Stomach (tissue), 9 donors: ENCODE results near the gene SORCS3. TPM values are rescaled to one million over a fixed set of nuclear protein-coding genes. Genes with fewer than 3 reads are reported as not detected.

Experiments
- DNase-seq, 2 donors: peaks; one replicate each; pipeline versions ENCODE4 v3.0.0 to v3.0.0-alpha.2; 2013 to 2019
- H3K27ac ChIP-seq, 5 donors: fragments of 200-600 bp in 4 of 5; sonication (generic) in 4 of 5; one replicate each; pipeline ENCODE4 v1.5.1; 2013 to 2019; ENCODE audit warnings: mild to moderate bottlenecking in 1 of 5, moderate library complexity in 1 of 5
- H3K27me3 ChIP-seq, 3 donors: fragments of 200-600 bp; sonication (generic); one replicate each; pipeline ENCODE4 v1.5.1; 2017 to 2019; ENCODE audit warnings: mixed run types in 1 of 3
- H3K36me3 ChIP-seq, 4 donors: fragments of 200-600 bp; sonication (generic); 1 replicate in 3 of 4; 2 replicates in 1 of 4; pipeline ENCODE4 v1.5.1; 2016 to 2019
- H3K4me1 ChIP-seq, 4 donors: fragments of 200-600 bp; sonication (generic); one replicate each; pipeline ENCODE4 v1.5.1; 2016 to 2019
- H3K4me3 ChIP-seq, 4 donors: fragments of 200-600 bp; sonication (generic) in 3 of 4; one replicate each; pipeline ENCODE4 v1.5.1; 2016 to 2019; ENCODE audit warnings: mild to moderate bottlenecking in 1 of 4
- H3K9me3 ChIP-seq, 4 donors: fragments of 200-600 bp; sonication (generic); one replicate each; pipeline ENCODE4 v1.5.1; 2016 to 2019
- EP300 ChIP-seq: sonication (generic); formaldehyde crosslinking; IDR thresholded peaks from one replicate; pipeline ENCODE4 v1.6.1; 2017; ENCODE audit warnings: antibody characterized with exemption
- POLR2A ChIP-seq, 4 donors: fragments of 450-650 bp; IDR thresholded peaks; one replicate each; pipeline ENCODE4 v1.6.1; 2016; ENCODE audit warnings: antibody characterized with exemption in 4 of 4, control low read depth in 2 of 4, mild to moderate bottlenecking in 1 of 4, moderate library complexity in 1 of 4
- POLR2AphosphoS5 ChIP-seq, 3 donors: sonication (generic); formaldehyde crosslinking; IDR thresholded peaks; one replicate each; pipeline ENCODE4 v1.6.1; 2016; ENCODE audit warnings: antibody characterized with exemption in 3 of 3
- WGBS, 5 donors: extraction: QIAGEN DNeasy Blood & Tissue Kit in 3 of 5; methylation state at CpG; one replicate each; pipeline versions ENCODE4 v1.1.5 to v1.1.7; 2013 to 2018; 5-methylcytosine and 5-hydroxymethylcytosine counted together
- intact Hi-C: fragments of 100-400 bp; cut with DNase I; formaldehyde crosslinking; loops from one replicate; pipeline ENCODE4 v1.15.1; 2023; ENCODE audit warnings: low total_unique reads
- polyA plus RNA-seq, 3 donors: library from polyadenylated mRNA; stranded (reverse); fragments of 200-250 nt; gene quantifications; one replicate each; pipeline ENCODE4 v1.2.3, GENCODE V29; 2013
- total RNA-seq, 5 donors: library from RNA; depleted of rRNA; stranded (reverse); fragments of >200 nt; gene quantifications; one replicate each; pipeline versions ENCODE4 v1.1.0 to v1.2.3, GENCODE V29; 2014 to 2016
- TF ChIP-seq, protein P1 (sequence below), 7 experiments: fragments of 450-650 bp in 4 of 7; fragments of 200-600 bp in 3 of 7; sonication (generic) in 3 of 7; IDR thresholded peaks; one replicate each; pipeline ENCODE4 v1.5.1; 2016 to 2019; ENCODE audit warnings: antibody characterized with exemption in 7 of 7, control low read depth in 2 of 7, mild to moderate bottlenecking in 1 of 7
- donor health status: healthy with polysubstance abuse.
- donor health status: Bipolar disorder and iron deficiency.
- donor health status: healthy.

Gene SORCS3
- total and polyA plus RNA-seq, 8 donors = 0.06 to 2.6 (median 0.20) TPM; not detected in 4

DNA sequence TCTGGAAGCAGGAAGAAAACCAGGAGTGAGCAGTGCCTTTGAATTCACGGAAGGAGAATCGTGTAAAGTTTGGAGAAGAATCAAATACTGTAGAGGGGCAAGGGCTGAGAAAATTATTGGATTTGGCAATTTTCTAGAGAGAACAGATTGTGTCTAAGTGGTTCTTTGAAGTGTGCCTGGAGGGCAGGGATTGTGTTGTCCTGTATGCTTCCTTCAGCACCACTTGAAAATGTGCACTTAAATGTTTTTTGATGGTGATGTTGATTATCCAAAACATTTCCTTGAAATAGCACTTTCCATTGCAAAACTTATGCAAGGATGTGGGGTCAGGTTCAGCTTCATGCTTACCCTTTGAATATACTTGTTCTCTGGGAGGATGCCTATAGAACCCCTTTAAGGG is 360.2 kb downstream of the SORCS3 start:
- Histone ChIP-seq H3K27me3 (no peaks in the 10 kb centered on the region), H3K36me3 (no peaks in the 10 kb centered on the region), H3K4me1 (no peaks in the 10 kb centered on the region), H3K27ac (no peak overlapping the region), H3K9me3 (no peaks in the 10 kb centered on the region), H3K4me3 (no peak overlapping the region)
- no peak for DNase-seq
- intact Hi-C loops = no loop called here
- WGBS, 5 donors = 82 to 96% (median 93%) methylated on average over 2 of the region's 2 CpGs
- TF ChIP-seq EP300 = no peak
- no peak for TF ChIP-seq POLR2A (IDR thresholded peaks at IDR 0.05)
- no peak for TF ChIP-seq POLR2AphosphoS5 (IDR thresholded peaks at IDR 0.05)
- TF ChIP-seq, protein P1, sequence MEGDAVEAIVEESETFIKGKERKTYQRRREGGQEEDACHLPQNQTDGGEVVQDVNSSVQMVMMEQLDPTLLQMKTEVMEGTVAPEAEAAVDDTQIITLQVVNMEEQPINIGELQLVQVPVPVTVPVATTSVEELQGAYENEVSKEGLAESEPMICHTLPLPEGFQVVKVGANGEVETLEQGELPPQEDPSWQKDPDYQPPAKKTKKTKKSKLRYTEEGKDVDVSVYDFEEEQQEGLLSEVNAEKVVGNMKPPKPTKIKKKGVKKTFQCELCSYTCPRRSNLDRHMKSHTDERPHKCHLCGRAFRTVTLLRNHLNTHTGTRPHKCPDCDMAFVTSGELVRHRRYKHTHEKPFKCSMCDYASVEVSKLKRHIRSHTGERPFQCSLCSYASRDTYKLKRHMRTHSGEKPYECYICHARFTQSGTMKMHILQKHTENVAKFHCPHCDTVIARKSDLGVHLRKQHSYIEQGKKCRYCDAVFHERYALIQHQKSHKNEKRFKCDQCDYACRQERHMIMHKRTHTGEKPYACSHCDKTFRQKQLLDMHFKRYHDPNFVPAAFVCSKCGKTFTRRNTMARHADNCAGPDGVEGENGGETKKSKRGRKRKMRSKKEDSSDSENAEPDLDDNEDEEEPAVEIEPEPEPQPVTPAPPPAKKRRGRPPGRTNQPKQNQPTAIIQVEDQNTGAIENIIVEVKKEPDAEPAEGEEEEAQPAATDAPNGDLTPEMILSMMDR (IDR thresholded peaks at IDR 0.05) = no peak

DNA sequence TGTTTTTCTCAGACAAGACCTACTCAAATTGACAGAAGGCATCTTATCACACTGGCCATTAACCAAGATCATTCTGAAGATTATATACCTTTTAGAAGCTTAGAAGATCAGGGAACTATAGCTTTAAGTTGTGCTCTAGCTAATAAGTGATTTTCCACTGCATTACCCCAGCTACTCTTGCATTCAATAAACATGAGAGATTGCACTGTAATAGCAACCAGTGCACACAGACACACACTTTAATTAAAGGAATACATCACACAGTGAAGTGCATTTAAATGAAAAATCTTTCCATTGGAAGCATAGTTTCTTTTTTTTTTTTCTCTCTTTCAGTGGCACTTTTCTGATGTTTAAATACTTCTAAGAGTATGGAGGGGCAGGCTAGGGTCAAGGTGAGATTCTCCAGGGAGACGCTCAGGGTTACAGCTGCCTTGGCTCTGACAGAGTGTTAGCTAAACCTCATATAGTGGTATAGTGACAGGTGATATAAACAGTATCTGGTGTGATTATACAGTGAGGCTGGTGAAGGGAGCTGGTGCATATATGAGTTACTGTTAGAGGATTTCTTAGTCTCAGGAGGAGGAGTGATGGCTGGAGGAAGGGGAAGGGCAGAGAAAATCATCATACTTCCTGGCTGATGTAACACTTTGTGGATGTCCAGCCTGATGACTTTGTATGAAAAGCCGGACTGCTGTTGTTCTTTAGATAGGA is 369.5 kb downstream of the SORCS3 start:
- Histone ChIP-seq H3K27ac (no peak overlapping the region), H3K27me3 (no peaks in the 10 kb centered on the region), H3K4me1 (no peaks in the 10 kb centered on the region), H3K36me3 (no peaks in the 10 kb centered on the region), H3K4me3 (no peak overlapping the region), H3K9me3 (no peaks in the 10 kb centered on the region)
- TF ChIP-seq POLR2AphosphoS5 (IDR thresholded peaks at IDR 0.05) (no peak), POLR2A (IDR thresholded peaks at IDR 0.05) (no peak), EP300 (no peak)
- TF ChIP-seq, protein P1 (IDR thresholded peaks at IDR 0.05) = no peak
- WGBS, 5 donors = 34 to 82% (median 69%) methylated on average over 2 of the region's 2 CpGs
- no peak for DNase-seq
- intact Hi-C loops = no loop called here

DNA sequence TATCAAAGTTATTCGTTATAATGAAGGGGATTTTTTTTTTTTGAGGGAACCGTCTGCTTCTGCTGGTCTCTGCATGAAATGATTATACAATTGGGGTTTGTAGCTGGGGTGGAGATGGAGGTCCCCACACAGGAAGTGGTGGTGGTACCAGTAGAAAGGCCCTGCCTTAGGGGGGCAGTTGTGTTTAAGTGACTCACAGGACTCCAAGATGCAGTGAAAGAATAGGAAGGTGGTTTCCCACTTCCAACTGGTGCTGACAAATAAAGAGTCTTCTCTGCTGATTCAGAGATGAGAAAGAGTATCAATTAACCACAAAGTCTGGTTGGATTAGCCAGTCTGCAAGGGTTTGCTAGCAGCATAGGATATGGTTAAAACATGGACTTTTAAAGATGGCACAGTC is 376.0 kb downstream of the SORCS3 start:
- 40 to 87% (median 64%) methylated on average over 2 of the region's 2 CpGs for WGBS, 5 donors
- H3K27me3 ChIP-seq = no peaks in the 10 kb centered on the region
- no peaks in the 10 kb centered on the region for H3K4me1 ChIP-seq
- no peak overlapping the region for H3K27ac ChIP-seq
- intact Hi-C loops = no loop called here
- H3K36me3 ChIP-seq = no peaks in the 10 kb centered on the region
- no peaks in the 10 kb centered on the region for H3K9me3 ChIP-seq
- no peak overlapping the region for H3K4me3 ChIP-seq
- DNase-seq = no peak
- no peak for TF ChIP-seq POLR2AphosphoS5 (IDR thresholded peaks at IDR 0.05)

DNA sequence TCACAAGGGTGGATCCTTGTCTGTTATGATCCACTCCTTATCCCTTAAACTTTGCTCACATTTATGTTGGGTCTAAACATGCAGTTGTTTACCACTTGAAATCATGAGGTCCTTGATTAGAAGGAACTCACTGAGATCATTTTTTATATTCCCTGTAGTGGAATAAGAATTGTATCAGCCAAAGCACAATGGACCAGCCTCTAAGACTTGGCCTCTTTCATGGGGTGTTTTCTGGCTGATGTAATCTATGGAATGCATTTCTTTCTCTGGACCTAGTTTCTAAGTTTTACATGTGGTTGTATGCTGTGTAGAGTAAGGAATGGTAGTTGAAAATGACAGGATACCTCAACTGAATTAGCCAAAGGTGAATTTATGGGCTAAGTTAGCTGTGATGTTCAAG is 376.6 kb downstream of the SORCS3 start:
- no peak overlapping the region for H3K4me3 ChIP-seq
- no peaks in the 10 kb centered on the region for H3K36me3 ChIP-seq
- no peaks in the 10 kb centered on the region for H3K4me1 ChIP-seq
- intact Hi-C loops = no loop called here
- H3K9me3 ChIP-seq = no peaks in the 10 kb centered on the region
- TF ChIP-seq POLR2A (IDR thresholded peaks at IDR 0.05) = no peak
- TF ChIP-seq, protein P1 (IDR thresholded peaks at IDR 0.05) = no peak
- H3K27me3 ChIP-seq = no peaks in the 10 kb centered on the region
- H3K27ac ChIP-seq = no peak overlapping the region
- DNase-seq = no peak
